COLO668 (cell line): ENCODE measurements around the gene ADM5.

ENCODE experiments used
- DNase-seq: peaks from one replicate; lab custom pipeline; 2025; ENCODE audit not compliant: unreplicated experiment; lab: John Stamatoyannopoulos, UW

ADM5 gene, protein sequence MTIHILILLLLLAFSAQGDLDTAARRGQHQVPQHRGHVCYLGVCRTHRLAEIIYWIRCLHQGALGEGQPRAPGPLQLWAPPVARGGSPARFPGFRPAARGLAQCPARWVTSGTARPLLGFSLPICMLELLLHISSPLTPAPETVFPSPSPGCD

DNA sequence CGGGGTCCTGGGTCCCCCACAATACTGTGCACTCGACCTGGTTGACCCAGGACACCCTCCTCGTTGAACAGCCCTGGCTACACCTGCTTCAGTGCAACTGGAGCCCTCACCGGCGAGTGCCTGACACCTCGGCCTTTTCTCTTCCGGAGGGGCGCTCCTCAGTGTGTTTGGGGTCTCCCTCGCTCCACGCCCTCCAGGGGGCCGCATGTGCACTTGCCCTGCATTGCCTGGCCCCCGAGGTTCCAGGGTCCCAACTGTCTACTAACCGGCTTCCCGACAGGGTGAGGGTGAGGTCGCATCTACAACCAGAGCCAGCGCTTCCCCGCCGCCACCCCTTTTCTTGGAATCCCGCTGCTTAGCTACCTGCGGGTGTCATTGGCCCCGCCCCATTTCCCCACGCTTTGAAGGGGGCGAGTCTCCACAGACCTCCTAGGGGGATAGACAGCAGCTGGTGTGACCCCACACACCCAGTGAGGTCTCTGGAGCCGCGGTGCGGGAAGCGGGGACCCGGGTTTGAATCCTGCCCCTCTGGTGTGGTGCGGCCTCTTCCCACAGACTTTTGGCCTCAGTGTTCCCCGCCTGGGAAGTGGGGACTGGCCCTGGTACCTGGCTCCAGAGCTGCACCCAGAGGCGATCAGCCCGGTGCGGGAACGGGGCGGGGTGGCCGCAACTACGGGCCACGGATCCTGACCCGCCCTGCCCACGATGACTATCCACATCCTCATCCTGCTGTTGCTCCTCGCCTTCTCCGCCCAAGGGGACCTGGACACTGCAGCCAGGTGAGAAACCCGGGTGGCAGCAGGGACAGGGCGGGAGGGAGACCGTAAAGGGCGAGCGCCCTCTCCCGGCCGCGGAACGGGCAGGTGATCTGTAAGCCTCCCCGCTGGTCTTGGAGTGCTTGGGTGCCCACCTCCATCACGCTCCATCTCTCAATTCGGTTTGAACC, at the start of gene ADM5:
Gene ADM5, plus strand, starts transcription at position 462 of the 946 bp plus-strand sequence. Its CDS starts 244 bp downstream, at position 706.
- DNase-seq: peak; percentile 82

DNA sequence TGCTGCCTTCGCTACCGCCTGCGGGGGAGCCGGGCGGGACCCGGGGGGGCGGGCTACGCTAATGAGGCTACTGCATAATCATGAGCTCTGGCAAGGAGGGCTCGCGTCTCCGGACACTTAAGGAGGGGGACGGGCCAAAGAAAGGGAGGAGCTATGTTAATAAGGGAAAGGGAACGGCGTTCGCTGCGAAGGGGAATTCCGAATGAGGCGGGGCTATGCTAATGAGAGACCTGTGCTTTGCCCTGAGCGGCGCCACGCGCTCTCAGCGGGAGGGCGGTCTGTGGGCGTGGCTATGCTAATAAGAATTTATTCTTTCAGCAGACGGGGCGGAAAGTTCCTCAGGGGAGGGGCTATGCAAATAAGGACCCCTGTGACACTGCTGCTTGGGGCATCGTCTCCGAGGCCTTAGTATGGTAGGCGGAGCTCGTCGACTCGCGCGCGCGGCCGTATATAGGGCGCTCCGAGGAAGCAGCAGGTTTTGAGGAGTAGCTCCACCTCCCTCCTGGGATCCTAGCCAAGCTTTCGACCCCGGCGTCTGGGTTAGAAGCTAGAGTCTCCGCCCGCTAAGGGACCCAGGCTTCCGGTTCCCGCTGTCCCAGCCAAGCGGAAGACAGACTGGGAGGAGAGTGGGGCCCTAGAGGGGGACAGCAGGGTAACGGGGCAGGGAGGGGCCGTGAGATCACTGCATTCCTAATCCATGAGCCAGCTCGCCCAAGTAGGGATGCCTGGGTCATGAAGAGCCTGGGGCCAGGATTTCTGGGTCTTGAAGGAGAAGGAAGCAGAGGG, 49.1 kb upstream of the ADM5 start, which contains the start of gene RRAS:
Gene RRAS, minus strand, starts transcription at position 31 of the 786 bp plus-strand sequence. CDS start 45 bp downstream, outside the sequence.
- peak; percentile 99 for DNase-seq

DNA sequence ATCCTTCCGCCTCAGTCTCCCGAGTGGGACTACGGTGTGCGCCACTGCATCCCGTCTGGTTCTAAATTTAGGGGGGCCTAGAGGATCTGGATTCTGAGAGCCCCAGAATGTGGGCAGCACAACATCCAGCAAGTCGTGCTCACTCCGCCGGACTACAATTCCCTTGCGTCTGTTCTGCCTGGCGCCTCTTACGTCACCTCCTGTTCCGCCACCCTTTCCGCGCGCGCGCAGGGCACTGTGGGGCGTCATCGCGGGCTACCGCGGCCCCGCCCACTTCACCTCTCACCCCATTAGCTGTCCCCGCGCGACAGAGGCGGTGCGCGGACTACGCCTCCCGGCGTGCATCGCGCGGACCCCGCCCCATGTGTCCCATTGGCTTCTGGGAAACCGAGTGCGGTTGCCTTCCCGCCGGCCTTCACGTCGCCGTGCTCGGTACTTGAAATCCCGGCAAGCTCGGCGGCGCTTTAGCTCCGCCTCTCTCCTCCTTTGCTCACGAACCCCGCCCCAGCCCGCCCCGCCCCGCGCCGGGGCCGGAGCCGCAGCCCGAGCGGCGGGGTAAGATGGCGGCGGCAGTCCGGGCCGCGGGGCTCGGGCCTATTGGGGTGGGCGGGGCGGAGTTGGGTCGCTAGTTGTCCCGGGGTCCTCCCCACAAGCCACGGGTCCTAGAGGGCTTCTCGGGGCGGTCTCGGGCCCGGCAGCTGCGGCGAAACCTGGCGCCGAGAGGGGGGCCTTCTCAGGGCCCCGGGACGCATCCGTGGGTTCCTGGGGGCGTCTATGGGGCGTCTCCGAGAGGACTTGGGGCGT, 47.5 kb upstream of the ADM5 start, which contains the start of gene SCAF1:
Gene SCAF1, plus strand, starts transcription at position 522 of the 804 bp plus-strand sequence. CDS start 2,818 bp downstream, outside the sequence.
- DNase-seq: peak; percentile 99

DNA sequence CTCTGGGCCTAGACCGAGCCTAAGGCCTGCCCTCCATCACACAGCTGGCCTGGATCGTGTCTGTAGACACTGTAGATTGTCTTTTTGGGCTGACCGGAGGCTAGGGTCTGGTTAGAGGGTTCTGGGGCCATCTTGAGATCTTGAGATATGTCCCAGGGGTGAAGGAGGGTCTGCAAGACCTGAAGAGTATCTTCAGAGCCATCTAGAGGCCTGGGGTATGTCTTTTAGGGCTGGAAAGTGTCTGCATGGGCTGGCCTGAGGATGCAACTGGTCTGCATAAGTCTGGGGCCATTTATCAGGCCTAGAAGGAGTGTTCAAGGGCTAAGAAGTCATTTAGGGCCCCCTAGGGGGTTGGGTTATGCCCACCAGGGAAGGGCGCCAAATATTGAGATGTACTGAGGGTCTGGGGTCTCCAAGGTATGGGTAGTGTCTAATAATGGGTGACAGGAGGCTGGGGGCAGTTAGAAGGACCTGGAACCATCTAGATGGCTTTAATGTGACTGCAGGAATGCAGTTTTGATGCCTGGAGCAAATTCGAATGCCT, 46.8 kb upstream of the ADM5 start:
- no peak for DNase-seq

DNA sequence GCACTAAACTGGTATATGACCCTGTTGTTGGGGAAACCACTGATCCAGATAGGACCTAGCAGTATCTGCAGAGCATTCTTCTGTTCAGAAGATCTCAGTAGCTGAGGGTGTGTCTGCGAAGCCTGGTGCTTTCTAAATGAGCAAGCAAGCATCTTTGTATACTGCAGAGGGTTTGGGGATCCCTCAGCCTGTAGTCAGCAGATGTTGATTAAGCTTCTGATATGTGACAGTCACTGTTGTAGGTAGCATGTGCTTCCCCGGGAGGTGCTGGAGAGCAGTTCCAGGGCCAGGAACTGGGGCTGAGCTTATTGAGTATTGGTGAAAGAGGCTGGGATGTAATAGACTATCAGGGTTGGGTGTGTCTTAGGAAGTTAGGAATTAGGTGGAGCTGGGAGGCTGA, 45.9 kb upstream of the ADM5 start:
- no peak for DNase-seq

DNA sequence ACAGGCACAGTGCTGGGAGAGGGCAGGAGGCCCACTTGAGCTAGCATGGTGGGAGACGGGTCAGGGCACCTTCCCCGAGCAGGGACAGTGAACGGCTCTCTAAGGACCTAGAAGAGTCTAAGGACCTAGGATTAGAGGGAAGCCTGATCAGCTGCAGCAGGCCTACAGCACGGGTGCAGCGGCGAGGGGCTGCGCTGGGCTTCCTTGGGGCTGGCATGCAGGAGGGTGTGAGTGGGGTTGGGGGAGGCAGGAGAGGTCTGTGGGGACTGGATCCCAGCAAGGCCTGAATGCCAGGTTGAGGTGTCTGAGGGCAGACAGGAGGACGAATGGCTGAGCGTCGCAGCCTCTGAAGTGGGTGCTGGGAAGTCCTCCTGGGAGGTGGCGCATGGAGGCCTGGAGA, 43.8 kb upstream of the ADM5 start:
- no peak for DNase-seq

DNA sequence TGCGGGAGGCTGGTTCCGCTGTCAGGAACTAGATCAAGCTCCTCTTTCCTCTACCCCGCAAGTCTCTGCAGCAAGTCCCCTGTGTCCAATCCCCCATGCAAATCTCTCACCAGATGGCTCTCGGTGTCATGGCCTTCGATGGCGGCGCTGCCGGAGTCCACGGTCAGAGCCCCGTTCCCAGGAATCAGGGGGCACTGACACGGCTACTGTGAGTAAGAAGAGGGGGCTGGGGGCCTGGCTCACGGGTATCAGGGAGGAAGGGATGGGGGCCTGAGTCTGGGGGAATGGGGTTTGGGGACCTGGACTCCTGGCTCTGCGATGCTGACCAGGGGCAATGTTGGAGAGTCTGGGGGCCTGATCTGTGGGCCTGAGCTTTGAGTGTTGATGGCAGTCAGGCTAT, 43.4 kb upstream of the ADM5 start:
- DNase-seq: no peak

DNA sequence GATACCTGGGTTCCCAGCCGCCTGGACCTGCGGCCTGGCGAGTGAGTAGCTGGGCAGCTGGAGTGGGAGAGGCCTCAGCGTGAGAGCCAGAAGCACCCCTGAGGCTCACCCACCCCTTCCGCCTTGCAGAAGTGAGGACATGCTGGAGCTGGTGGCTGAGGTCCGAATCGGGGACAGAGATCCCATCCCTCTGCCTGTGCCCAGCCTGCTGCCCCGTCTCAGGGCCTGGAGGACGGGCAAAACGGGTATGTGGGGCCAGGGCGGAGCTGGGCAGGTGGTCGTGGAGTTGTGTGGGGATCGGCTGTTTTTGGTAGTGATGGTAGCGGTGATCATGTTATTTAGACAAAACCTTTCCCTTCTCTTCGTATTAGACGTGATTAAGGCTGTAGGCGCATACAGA, 42.8 kb upstream of the ADM5 start:
- DNase-seq: no peak

DNA sequence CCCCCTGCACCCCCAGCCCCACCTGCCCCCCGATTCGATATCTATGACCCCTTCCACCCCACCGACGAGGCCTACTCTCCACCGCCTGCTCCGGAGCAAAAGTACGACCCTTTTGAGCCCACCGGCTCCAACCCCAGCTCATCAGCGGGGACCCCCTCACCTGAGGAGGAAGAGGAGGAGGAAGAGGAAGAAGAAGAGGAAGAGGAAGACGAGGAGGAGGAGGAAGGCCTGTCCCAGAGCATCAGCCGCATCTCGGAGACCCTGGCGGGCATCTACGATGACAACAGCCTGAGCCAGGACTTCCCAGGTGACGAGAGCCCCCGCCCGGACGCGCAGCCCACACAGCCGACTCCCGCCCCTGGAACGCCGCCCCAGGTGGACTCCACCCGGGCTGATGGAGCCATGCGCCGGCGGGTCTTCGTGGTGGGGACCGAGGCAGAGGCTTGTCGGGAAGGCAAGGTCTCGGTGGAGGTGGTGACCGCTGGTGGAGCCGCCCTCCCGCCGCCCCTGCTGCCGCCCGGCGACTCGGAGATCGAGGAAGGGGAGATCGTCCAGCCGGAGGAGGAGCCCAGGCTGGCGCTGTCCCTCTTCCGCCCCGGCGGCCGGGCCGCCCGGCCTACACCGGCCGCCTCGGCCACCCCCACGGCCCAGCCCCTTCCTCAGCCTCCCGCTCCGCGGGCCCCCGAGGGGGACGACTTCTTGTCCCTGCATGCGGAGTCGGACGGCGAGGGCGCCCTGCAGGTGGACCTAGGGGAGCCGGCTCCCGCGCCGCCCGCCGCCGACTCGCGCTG, 38.2 kb upstream of the ADM5 start:
- no peak for DNase-seq

DNA sequence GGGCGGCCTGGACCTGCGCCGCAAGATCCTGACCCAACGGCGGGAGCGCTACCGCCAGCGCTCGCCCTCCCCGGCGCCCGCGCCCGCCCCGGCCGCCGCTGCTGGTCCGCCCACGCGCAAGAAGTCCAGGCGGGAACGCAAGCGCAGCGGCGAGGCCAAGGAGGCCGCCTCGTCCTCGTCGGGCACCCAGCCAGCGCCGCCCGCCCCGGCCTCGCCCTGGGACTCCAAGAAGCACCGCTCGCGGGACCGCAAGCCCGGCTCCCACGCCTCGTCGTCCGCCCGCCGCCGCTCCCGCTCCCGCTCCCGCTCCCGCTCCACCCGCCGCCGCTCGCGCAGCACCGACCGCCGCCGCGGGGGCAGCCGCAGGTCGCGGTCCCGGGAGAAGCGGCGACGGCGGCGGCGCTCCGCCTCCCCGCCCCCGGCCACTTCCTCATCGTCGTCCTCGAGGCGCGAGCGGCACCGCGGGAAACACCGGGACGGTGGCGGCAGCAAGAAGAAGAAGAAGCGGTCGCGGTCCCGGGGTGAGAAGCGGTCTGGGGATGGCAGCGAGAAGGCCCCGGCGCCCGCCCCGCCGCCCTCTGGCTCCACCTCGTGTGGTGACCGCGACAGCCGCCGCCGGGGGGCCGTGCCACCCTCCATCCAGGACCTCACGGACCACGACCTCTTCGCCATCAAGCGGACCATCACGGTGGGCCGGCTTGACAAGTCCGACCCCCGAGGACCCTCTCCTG, 37.4 kb upstream of the ADM5 start:
- no peak for DNase-seq

DNA sequence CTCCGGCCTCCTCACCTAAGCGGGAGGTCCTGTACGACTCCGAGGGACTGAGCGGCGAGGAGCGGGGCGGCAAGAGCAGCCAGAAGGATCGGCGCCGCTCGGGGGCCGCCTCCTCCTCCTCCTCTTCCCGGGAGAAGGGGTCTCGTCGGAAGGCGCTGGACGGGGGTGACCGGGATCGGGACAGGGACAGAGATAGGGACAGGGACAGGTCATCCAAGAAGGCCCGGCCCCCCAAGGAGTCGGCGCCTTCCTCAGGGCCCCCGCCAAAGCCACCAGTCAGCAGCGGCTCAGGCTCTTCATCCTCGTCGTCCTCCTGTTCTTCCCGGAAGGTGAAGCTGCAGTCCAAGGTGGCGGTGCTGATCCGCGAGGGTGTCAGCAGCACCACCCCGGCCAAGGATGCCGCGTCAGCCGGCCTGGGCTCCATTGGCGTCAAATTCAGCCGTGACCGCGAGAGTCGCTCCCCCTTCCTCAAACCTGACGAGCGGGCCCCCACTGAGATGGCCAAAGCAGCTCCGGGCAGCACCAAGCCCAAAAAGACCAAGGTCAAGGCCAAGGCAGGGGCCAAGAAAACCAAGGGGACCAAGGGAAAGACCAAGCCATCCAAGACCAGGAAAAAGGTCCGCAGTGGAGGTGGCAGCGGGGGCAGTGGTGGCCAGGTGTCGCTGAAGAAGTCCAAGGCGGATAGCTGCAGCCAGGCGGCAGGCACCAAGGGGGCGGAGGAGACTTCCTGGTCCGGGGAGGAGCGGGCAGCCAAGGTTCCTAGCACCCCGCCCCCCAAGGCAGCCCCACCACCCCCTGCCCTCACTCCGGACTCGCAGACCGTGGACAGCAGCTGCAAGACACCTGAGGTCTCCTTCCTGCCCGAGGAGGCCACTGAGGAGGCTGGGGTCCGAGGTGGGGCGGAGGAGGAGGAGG, 36.6 kb upstream of the ADM5 start:
- DNase-seq: no peak

DNA sequence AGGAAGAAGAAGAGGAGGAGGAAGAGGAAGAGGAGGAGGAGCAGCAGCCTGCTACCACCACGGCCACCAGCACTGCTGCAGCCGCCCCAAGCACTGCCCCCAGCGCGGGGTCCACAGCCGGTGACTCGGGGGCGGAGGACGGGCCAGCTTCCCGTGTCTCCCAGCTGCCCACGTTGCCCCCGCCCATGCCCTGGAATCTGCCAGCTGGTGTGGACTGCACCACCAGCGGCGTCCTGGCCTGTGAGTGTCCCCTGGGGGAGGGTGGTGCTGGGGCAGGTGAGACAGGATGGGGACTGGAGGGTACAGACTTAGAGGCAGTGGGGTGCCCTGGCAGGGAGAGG, 36.0 kb upstream of the ADM5 start:
- DNase-seq: no peak

DNA sequence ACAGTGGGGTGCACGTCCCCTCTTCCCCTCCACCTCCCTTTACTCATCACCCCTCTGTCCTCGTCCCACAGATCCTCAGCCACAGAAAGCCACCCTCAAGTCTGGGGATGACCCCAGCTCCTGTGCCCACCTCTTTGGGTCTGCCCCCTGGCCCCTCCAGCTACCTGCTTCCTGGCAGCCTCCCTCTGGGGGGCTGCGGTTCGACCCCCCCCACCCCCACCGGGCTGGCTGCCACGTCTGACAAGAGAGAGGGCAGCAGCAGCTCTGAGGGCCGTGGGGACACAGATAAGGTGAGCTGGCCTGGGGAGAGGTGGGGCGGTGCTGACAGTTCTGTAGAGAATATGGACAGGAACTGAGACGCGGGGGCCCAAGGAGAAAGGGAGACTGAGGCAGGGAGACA, 34.8 kb upstream of the ADM5 start:
- DNase-seq: no peak

DNA sequence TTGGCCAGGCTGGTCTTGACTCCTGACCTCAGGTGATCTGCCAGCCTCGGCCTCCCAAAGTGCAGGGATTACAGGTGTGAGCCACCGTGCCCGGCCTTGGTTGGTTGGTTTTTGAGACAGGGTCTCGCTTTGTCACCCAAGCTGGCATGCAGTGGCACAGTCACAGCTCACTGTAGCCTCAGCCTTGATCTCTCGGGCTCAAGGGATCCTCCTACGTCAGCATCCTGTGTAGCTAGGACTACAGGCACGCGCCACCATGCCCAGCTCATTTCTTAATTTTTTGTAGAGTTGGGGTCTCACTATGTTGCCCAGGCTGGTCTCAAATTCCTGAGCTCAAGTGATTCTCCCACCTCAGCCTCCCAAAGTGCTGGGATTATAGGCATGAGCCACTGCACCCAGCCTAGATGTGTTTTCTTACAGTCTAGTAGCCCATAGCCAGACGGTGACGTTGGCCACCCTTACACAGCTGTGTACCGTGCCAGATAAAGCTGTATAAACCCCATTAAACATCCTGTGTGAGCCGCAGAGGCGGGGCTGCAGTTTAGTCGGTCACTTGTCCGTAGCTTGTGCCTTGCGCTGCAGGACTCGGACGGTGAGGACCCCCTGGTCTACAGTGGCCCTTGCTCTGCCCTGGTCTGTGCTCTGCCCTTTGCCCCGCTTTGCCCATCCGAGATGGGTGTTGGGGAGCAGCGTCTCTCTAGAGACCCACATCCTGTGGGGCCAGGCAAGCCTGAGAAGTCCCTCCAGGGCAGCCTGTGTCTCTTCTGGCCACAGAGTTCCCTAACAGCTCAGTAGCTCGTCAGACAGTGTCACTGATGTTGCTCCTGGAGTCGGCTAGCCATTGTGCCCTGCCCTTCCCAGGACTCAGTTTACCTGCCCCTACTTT, 33.6 kb upstream of the ADM5 start:
- DNase-seq: no peak

DNA sequence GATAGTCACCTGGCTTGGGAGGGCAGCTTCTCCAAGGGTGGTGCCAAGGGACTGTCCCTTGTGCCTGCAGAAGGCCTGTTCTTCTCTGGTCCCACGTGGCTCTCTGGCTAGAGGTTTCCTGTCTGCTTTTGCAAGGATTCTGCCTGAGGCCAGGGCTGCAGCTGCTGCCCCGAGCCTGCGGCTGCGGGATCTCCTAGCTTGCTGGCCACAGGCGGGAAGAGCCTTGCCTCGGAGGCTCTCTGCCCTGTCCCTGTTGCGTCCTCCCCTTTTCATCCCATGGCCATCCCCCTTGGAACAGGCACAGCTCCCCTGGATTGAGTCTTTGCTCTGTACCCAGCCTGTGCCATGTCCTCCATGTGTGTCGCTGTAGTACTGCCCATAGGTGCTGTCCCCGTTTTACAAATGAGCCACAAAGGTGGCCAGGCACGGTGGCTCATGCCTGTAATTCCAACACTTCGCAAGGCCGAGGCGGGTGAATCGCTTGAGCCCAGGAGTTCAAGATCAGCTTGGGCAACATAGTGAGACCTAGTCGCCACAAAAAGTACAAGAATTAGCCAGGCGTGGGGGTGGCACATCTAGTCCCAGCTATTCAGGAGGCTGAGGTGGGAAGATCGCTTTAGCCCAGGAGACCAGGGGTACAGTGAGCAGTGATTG, 32.8 kb upstream of the ADM5 start:
- DNase-seq: no peak

DNA sequence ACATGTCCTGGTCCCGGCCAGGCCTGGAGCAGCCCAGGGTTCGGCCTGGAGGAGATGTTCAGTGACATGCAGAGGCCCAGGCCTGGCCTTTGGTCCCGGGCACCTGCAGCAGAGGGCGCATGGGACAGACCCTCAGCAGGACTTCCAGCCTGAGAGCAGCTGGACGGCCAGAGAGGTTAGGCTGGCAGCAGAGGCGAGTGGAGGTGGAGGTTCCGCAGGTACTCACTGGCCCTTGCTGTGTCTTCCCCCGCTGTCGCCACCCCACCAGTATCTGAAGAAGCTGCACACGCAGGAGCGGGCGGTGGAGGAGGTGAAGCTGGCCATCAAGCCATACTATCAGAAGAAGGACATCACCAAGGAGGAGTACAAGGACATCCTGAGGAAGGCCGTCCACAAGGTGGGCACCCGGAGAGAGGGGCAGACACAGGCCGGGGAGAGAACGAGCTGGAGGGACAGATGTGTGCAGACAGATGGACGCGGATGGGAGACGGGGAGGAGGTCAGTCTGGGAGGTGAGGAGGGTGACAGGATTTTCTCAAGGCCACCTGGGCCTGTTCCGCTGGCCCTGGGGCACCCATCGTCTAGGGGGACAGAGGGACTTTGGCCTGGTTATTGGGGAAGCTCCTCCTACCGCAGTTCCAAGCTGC, 31.8 kb upstream of the ADM5 start:
- no peak for DNase-seq
